Neural cell (in vitro differentiated cells): ENCODE results near the gene SLN.

Source experiments
- EP300 ChIP-seq: fragments of 450-650 bp; conservative IDR thresholded peaks from 2 replicates; pipeline ENCODE4 v1.6.1; 2014; ENCODE audit warnings: antibody characterized with exemption, mild to moderate bottlenecking, moderate library complexity; ENCODE audit not compliant: poor library complexity, severe bottlenecking
- EZH2 ChIP-seq: fragments of 200-600, 300-800 bp; shearing (Covaris generic), sonication (generic); IDR thresholded peaks from 2 replicates; pipeline ENCODE4 v1.6.1; 2014; ENCODE audit warnings: antibody characterized with exemption, low read length, borderline replicate concordance, mild to moderate bottlenecking; ENCODE audit not compliant: insufficient read depth, poor library complexity, severe bottlenecking
- MXI1 ChIP-seq: fragments of 450-650 bp; conservative IDR thresholded peaks from 2 replicates; pipeline ENCODE4 v1.6.1; 2014; ENCODE audit warnings: antibody characterized with exemption, mild to moderate bottlenecking; ENCODE audit not compliant: poor library complexity, severe bottlenecking
- POLR2AphosphoS5 ChIP-seq: IDR thresholded peaks from 2 replicates; pipeline ENCODE4 v1.6.1; 2012
- RAD21 ChIP-seq: fragments of 450-650 bp; conservative IDR thresholded peaks from 2 replicates; pipeline ENCODE4 v1.6.1; 2014; ENCODE audit warnings: antibody characterized with exemption, mild to moderate bottlenecking, moderate library complexity
- REST ChIP-seq: IDR thresholded peaks from 2 replicates; pipeline ENCODE4 v1.6.1; 2012; ENCODE audit warnings: borderline replicate concordance
- SMC3 ChIP-seq: fragments of 450-650 bp; conservative IDR thresholded peaks from 2 replicates; pipeline ENCODE4 v1.6.1; 2014; ENCODE audit warnings: antibody characterized with exemption, mild to moderate bottlenecking, moderate library complexity; ENCODE audit not compliant: poor library complexity
- TAF1 ChIP-seq: IDR thresholded peaks from 2 replicates; pipeline ENCODE4 v1.6.1; 2012; ENCODE audit warnings: low read depth
- TF ChIP-seq, protein P1 (sequence below): fragments of 450-650 bp; IDR thresholded peaks from 2 replicates; pipeline ENCODE4 v1.5.1; 2014; ENCODE audit warnings: antibody characterized with exemption, mild to moderate bottlenecking, moderate library complexity; ENCODE audit not compliant: poor library complexity, severe bottlenecking

DNA sequence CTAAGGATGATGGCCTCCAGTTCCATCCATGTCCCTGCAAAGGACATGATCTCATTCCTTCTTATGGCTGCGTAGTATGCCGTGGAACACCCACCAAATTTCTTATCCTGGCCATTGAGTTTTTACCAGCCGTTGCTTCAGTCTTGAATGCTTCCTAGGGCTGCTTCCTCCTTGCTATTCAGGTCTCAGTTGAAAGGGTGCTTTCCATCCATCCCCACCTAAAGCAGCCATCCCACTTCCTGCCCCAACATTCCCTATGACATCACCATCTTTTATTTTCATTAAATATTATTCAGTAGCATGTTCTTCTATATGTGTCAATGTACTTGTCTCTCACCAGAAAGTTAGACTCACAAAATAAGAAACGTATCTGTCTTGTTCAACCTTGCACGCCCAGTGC is 40.7 kb upstream of the SLN start:
- TF ChIP-seq EP300, result no peak
- TF ChIP-seq RAD21, result no peak
- no peak for TF ChIP-seq MXI1
- TF ChIP-seq POLR2AphosphoS5, result no peak
- TF ChIP-seq, protein P1, sequence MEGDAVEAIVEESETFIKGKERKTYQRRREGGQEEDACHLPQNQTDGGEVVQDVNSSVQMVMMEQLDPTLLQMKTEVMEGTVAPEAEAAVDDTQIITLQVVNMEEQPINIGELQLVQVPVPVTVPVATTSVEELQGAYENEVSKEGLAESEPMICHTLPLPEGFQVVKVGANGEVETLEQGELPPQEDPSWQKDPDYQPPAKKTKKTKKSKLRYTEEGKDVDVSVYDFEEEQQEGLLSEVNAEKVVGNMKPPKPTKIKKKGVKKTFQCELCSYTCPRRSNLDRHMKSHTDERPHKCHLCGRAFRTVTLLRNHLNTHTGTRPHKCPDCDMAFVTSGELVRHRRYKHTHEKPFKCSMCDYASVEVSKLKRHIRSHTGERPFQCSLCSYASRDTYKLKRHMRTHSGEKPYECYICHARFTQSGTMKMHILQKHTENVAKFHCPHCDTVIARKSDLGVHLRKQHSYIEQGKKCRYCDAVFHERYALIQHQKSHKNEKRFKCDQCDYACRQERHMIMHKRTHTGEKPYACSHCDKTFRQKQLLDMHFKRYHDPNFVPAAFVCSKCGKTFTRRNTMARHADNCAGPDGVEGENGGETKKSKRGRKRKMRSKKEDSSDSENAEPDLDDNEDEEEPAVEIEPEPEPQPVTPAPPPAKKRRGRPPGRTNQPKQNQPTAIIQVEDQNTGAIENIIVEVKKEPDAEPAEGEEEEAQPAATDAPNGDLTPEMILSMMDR, result no peak
- TF ChIP-seq REST, result no peak
- no peak for TF ChIP-seq TAF1
- no peak for TF ChIP-seq EZH2
- no peak for TF ChIP-seq SMC3
